C1 segment of cervical spinal cord (tissue), 14 donors: ENCODE results near the gene KCNMA1.
A peak's percentile ranks its signal among the peaks of the same experiment; 100 is the strongest.
"Not testable (repeated sequence)": the region's sequence is repeated elsewhere in the genome, so short reads cannot be mapped to it uniquely, and the experiment has no call there.

ENCODE experiments used
- DNase-seq, 14 donors: peaks; one replicate each; lab custom pipeline; 2025; lab: John Stamatoyannopoulos, UW

KCNMA1 gene

DNA sequence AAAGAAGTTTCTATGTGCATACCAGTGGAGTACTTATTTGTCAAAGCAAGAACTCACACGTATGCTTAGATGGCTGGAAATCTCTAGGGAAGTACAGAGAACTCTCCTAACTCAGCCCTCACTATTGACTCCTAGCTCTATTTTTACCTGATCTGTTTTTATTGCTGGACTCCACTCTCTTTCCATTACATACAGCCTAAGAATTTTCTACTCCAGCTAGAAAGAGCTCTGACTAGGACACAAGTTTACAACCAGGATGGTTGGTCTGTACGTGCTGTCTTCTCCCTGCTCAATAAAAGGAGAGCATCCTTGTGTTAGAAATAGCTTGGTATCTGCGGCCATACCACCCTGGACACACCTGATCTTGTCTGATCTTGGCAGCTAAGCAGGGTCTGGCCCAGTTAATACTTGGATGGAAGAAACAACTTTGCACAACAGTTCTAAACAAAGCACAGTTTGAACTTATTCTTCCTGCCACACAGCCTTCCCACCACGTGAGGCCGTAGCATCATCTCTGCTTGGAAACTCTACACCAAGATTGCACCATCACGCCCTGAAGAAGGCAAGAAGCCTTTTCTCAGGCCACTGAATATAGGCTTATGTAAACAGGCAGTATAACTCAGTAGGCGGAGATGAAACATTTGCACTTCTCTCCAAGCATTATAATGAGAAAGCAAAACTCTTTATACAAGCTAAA lies 50.7 kb downstream of the KCNMA1 start:
- DNase-seq: peak in 3 of 14 donors; percentile 16 to 46 (median 30)

DNA sequence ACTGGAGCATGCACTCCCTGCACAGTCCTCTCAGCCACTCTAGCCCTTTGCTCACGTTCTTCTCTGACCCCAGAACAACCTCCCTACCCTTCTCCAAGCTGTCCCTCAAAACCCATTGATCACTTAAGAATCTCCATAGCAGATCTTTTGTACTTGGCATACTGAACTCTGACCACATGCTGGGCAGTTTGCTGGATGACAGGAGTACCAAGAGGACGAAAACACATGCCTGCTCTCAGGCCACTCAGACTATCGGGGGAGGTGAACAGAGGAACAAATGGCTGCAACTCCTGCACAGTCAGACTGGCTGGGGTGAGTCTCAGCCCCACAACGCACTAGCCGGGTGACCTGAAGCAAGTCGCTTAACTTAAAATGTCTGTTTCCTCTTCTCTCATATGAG lies 52.7 kb downstream of the KCNMA1 start:
- DNase-seq: no peak

DNA sequence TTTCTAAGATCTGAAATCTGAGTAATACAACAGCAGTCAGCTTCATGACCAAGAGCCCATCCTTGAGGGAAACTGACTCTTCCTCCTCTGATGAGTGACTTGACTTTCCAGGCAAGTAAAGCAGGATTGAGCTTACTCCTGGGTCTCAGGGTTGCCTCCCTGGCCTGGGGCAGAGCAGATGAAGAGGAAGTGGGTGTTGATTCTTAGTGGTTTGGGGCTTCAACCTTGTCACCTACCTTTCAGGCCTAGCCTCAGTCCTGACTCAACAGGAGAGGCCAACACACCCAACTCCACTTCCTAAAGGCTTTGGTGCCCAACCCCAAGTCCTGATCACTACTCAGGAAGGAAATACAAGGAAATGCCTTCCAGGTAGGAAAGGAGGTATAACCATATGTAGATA lies 54.1 kb downstream of the KCNMA1 start:
- DNase-seq: no peak

DNA sequence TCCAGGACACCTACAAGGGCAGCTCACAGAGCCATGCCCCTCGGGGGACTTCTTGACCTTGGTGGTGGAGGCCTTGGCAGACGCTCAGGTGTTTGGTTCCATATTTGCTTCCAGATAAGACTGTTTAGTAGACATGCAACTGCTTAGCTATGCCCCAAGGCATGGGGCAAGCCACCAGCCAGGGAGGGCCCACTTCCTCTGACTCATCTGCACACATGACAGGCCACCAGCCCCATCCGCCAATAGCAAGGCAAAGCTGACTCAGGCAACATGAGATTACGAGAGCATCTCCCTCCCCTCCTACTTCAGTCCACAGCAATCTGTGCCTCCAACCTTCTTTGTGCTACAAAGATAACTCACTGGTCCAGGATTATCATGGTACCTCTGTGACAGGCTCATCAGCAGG lies 54.9 kb downstream of the KCNMA1 start:
- peak in 1 of 14 donors; percentile 37 for DNase-seq

DNA sequence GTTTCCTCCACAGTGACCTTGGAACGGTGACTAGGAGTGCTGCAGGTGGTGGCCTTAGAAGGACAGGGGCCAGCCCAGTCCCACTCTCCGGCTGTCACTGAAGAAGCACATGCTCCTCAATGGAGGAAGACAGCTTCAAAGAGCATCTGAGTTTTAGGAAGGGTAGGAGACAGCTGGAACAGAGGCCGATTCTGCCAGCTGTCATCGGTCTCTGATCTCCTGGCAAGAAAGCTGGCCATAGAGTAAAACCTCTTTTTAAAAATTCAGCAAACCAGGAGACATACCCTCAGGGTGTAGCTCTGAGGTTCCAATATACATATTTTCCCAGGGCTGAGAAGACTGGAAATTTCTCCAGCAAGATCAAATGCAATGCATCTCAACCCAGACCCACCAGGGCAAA lies 55.9 kb downstream of the KCNMA1 start:
- DNase-seq: no peak

DNA sequence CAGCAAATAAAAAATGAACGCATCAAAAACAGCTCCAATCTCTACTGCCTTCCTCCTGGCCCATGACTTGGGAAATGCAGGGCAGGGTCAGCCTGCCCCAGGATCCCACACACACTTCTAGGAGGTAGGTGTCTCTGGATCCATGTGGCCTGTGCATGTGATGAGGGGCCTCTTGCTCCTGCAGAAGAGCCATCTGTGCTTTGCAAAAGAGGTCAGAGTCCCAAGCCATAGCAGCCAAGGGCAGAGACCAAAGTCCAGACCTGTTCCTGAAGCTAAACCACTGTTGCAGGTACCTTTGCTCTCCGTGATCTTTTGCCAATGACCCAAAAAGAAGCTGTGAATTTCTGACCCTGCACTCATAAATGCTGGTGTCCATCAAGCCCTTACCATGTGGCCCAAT lies 57.1 kb downstream of the KCNMA1 start:
- DNase-seq: no peak

DNA sequence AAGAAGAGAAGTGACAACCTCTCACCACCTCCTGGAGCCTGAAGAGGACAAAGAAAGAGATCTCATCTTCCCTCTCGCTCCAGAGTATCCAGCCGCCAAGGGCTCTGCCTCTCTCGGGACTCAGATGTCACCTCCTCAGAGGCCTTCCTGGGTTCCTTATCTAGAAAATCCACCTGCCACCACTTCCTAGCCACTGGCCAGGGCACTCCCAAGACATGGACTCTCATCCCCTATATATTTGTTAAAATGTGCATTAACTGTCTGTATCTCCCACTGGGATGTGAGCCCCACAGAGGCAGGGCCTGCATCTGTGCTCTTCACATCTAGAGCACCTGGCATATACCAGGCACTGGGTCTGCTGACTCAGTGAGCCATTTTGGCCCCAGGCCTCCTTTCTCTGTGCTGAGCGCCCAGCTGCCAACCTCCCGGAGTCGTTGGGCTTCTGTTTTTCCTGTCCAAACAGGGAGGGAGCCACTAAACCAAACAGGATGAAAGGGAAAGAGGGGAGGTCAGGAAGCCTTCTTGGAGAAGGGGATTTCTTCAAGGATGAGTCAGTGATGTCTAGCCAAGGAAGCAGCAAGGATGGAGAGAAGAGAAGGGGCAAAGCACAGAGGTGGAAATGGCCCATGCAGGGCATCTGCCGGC lies 58.9 kb downstream of the KCNMA1 start:
- DNase-seq: no peak

DNA sequence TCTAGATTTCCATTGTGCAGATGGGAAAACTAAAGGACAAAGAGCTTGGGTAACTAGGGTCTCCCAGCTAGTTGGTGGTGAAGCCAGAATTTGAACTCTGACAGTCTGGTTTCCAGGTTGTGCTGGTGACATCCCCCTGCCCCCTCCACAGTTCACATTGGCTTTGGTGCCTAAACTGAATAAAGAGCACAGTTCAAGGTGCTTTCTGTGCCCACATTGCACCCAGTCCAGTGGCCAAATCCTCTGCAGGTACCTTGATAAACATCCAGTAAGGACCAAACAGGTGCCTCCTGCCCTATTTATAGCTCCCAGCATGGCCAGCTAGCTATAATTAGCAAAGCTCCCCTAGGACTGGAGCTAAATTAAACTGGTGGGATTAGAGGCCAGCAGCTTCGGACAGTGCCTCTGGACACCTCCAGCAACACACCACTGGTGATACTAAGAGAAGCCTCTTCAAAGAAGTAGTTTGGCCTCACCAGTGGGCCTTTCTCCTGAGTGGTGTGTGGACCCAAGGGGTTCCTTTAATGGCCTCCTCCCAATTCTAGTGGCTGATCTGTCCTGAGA lies 59.9 kb downstream of the KCNMA1 start:
- DNase-seq: no peak

DNA sequence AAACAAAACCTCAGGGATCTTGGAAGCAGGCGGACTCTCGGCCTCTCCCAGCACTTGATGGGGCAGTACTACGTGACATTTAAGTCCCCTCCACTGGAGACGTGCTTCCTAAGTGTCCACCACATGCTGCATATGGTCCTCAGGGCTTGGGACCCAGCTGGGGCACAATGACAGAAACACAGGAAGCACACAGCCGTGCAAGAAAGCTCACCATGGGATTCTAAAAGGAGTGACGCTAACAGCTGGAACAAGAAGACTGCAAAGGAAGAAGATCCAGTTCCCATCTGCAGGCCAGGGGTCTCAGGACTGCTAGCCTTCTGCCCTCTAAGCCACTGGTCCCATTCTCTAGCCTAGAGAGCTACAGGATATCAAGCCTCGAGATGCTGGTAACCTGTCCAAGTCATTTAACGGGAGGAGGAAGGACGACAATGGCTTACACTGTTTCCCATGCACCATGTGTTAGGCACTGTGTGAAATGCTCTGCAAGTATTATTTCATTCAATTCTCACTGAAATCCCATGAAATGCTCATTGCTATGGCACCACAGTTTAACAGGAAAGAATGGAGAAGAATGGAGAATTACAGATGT lies 61.1 kb downstream of the KCNMA1 start:
- peak in 1 of 14 donors; percentile 7 for DNase-seq

DNA sequence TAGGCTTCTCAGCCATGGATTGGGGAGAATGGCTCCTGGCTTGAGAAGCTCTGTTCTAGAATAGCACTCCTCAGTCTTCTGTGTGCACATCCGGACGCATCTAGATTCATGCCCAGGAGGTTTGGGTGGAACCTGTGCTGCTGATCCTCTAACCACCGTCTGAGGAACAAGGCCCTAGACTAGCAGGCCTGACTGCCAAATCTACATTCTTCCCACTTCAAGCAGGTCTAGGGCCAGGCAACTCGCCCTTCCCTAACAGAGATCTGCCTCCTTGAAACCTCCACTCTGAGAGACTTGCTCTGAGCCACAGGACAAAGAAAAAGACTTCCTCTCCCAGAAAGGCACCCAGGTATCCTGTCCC lies 61.6 kb downstream of the KCNMA1 start:
- DNase-seq: no peak

DNA sequence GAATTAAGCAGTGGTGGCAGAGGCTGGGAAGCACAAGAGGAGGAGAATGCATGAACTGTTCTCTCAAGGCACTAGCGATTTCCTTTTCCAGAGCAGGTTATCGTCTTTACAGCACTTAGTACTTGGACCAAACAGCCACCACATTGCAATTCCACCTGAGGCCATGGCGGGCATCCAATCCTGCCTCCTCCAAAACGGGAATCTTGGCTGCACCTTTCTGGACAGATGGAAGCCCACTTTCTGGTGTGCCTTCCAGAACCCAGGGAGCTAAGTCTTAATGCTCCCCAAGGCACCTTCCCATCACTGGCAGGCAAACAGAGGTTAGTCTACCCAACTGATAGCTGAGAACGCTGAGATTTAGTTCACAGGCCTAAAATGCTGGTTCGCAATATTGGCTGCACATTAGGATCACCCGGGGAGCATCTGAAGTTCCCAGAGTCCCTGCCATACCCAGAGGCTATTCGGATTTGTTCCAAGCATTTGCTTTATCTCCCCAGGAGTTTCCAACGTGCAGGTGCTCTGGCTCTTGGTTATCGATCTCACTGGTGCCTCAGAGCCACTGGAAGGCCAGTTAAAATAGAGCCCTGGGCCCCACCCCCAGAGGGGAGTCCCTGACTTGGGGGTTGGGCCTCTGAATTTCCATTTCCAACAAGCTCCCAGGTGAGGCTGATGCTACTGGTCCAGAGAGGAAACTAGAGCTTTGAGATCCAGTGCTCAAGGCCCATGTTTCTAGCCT lies 62.2 kb downstream of the KCNMA1 start:
- peak in 1 of 14 donors; percentile 57 for DNase-seq

DNA sequence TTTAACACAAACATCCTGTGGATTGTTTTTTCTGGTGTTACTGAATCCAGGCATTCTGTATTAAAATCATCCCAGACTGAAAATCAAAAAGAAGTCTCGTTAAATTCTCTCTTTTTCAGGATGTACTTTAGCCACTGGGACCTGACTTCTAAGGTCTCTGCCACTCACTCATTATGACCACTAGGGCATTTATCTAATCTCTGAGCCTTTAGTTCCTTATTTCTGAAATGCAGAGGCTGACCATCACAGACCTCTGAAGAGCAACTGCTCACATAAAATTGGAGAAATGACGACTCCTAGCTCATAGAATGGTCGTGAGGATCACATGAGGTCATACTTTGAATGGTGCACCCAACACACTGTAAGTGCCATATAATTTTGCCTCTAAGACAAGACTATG lies 63.2 kb downstream of the KCNMA1 start:
- DNase-seq: no peak

DNA sequence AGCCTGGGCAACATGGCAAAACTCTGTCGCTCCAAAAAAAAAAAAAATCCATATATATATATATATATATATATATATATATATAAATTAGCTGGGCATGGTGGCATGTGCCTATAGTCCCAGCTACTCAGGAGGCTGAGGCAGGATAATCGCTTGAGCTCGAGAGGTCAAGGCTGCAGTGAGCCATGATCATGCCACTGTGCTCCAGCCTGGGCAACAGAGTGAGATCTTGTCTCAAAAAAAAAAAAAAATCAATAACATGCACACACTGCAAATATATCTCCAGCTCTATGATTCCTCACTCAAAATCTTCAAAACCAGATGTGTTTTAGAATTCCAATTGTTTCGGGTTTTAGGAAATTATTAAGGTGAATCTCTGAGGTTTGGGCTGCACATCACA lies 65.1 kb downstream of the KCNMA1 start:
- not testable (repeated sequence) for DNase-seq

DNA sequence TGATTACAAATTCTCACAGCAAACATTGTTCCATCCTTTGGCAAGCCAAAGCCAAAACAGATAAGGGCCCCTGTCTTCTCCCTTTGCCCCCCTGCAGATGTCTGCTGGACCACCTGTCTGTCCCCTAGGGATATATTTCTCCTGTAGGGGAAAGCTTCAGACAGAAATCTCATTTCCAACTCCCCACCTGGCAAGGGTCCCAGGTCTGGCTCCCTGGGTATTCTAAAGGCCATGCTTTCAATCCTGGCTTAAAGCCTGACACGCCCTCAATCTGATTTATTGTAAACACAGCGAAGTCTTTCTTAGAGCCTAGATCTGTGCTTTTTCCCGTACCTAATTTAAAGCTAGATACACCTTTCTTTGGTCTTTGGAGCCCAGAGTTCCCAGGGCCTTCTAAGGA lies 66.1 kb downstream of the KCNMA1 start:
- DNase-seq: no peak

DNA sequence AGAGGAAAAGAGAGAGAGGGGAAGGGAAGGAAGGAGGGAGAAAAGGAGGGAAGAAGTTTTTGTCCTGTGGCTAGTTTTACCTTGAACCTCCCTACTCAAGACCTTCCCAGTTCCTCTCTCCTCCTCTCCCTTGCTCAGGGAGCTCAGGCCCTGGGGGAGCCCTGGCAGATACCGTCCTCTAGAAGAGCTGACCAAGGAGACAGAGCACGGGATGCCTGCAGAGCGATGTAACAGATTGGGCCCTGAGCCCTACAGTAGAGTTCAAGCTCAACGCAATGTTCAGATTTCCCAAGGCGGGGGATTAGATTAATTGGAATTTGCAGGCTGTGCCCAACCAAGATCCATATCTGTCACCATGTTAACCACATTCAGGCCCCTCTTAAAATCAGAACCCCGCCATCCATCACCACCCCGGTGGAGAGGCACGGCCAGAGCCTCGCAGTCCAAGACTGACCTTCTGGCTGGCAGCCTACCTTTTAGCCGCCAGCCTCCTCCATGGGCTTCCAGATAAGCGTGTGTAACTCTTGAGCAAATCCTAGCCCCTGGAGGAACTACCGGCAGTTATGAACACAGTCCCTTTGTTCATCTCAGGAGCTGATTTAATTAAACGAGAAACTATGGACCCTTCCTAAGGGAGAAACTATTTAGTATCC lies 70.6 kb downstream of the KCNMA1 start:
- DNase-seq: no peak

DNA sequence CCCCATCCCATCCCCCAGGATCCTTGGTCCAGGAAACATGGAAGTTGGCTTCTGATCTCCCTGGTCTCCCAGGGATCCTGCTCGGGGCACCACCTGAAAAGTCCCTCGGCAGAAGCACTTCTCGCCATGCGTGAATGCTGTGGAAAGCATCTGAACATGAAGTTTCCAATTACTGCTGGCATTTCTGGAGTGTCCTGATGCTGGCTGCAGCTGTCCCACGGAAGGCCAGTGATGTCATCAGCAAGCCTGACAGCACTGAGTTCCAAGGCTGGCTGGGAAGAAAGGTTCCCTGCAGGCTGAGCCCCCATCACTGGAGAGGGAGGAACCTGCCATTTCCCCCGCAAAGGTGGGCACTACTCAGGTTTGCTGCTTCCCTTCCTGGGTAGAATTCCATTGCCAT lies 71.4 kb downstream of the KCNMA1 start:
- no peak for DNase-seq

DNA sequence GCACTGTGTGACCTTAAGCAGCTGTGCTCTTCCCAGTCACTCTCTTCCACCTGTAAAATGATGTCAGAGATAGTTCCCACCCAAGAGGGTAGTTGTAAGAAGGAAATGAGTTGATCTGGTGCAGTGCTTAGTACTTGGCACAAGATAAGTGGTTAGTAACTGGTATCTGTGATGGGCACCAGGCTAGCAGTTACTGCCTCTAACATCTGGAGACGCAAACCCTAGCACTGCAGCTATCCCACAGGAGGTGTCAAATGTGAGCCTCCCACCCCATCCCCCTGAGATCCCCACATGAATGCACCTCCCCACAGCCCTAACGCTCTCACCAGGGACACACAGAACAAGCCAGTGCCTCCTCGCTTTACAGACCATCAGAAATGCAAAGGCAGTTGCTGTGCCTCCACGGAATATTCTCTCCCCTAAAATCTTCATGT lies 72.0 kb downstream of the KCNMA1 start:
- DNase-seq: no peak

DNA sequence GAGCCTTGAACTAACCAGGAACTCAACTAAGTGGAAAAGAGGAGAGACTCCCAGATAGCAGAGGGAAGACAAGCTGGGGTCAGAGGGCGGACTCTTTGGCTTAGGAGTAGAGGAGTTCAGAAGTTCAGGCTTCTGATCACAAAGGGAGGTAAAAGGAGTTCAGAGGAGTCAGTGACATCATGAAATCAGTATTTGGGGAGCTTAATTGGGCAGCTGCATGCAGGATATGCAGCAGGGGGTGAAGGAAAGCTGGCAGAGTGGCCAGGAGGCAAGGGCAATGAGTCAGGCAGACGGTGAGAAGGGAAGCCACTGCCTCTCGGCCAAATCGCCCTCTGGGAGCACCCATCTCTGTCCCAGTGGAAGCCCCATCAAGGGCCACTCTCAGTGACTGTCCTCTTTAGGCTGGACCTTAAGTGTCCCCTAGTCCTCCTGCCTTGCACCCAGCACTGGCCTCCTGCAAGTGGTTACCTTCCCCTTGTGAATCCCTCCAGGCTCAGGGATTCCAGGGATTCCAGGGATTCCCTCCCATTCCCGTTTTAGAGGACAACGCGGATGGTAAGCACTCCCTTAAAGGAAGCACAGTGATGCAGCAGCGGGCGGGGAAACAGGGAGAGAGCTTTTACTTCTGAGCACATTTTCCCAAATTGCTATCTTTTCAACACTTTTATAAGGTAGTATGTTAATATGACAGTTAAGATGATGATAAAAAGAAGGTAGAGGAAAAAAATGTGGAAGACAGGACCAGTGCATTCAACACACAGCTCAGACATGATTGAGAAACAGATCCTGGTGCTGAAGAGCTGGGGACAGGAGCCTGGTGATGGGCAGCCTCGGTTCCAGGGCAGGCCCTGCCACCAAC lies 72.6 kb downstream of the KCNMA1 start:
- no peak for DNase-seq

DNA sequence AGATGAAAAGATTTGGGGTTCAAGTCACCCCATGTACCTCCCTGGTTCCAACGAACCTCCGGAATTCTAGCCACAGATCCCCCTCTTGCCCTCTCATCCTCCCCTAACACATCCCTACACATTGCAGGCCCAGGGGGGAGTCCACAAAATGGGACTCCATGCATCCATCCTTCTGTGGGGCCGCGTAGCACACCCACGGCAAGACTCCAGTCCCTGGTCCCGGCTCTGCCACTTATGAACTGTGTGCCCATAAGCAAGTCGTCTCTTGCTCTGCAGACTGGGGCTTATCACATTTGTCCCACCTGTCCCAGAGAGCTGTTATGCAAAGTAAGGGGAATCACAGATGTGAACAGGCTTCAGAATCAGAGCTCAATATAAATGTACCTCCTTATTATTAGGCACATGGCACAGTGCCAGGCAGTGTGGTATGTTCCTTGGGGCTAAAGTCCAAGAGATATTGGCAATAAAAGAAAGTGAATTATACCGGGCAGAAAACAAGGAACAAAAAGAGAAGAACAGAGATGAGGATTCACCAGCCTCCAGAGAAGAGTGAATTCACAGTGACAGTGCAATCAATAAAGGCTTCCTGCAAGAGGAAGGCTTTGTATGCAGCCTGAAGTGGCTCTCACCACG lies 73.9 kb downstream of the KCNMA1 start:
- DNase-seq: no peak

DNA sequence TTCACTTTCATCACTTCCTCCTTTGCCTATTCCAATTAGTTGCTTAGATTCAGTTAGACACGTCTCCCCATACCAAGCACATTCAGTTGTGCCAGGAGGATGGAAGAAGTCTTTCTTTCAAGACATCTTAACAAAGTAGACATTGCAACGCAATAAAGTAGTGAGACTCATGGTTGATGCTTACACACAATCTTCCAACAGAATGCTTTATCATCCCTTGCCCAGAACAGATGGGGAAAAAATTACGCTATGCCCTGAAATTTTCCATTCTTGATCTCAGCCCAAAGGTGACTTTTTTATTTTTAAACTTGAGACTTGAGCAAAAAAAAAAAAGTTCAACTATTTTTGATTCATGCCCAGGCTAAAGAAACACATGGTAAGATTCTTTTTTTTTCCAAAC lies 74.9 kb downstream of the KCNMA1 start:
- DNase-seq: no peak
